DMS53 treated with DMSO at 0.1 percent for 48 hours (cell line): Measurements from ENCODE around the gene PLEKHM2.

Experiments used
- DNase-seq: peaks from one replicate; lab custom pipeline; 2025; ENCODE audit not compliant: unreplicated experiment; lab: John Stamatoyannopoulos, UW

PLEKHM2 gene

GRCh38 chr1:15757016-15757543 lies 73.0 kb downstream of the PLEKHM2 start:
- no peak for DNase-seq

GRCh38 chr1:15757575-15758342 lies 73.6 kb downstream of the PLEKHM2 start:
- DNase-seq: no peak

GRCh38 chr1:15758343-15758931 lies 74.3 kb downstream of the PLEKHM2 start, which contains the start of gene FBLIM1:
TSS of gene FBLIM1 (plus strand) at chr1:15758795. CDS start at chr1:15764984, 6,189 bp downstream.
- no peak for DNase-seq

- no peak for DNase-seq
Measured at GRCh38 chr1:15758953-15759661, 75.0 kb downstream of the PLEKHM2 start.

- DNase-seq: no peak
Measured at GRCh38 chr1:15760520-15761211, 76.5 kb downstream of the PLEKHM2 start.

- DNase-seq: no peak
Measured at GRCh38 chr1:15761366-15762128, 77.4 kb downstream of the PLEKHM2 start.

- no peak for DNase-seq
Measured at GRCh38 chr1:15762546-15762945, 78.4 kb downstream of the PLEKHM2 start.

GRCh38 chr1:15764269-15764764 lies 80.2 kb downstream of the PLEKHM2 start:
- no peak for DNase-seq

- DNase-seq: no peak
Measured at GRCh38 chr1:15764890-15765289, 80.8 kb downstream of the PLEKHM2 start.

GRCh38 chr1:15765495-15766194 lies 81.5 kb downstream of the PLEKHM2 start:
- no peak for DNase-seq

GRCh38 chr1:15767941-15768340 lies 83.8 kb downstream of the PLEKHM2 start:
- DNase-seq: no peak

- no peak for DNase-seq
Measured at GRCh38 chr1:15768388-15768787, 84.3 kb downstream of the PLEKHM2 start.

- no peak for DNase-seq
Measured at GRCh38 chr1:15770313-15770962, 86.3 kb downstream of the PLEKHM2 start.

GRCh38 chr1:15771836-15772515 lies 87.9 kb downstream of the PLEKHM2 start:
- DNase-seq: no peak

- no peak for DNase-seq
Measured at GRCh38 chr1:15775706-15776105, 91.6 kb downstream of the PLEKHM2 start.

- no peak for DNase-seq
Measured at GRCh38 chr1:15777909-15778707, 94.0 kb downstream of the PLEKHM2 start.
